HCT116 (cell line): ENCODE measurements around the gene KIF3C. TPM values are rescaled to one million over a fixed set of nuclear protein-coding genes. Genes with fewer than 3 reads are reported as not detected.

Experiments
- ATAC-seq: fragments of 200-7000 bp; cut with Tn5 transposase; 2 replicates; pipeline ENCODE4 v1.9.1; 2020; ENCODE audit warnings: mild to moderate bottlenecking, moderate library complexity
- BruUV-seq: library from RNA; stranded (reverse); fragments of 400-500 nt; replicated peaks from 2 replicates; lab custom pipeline; 2021; lab: Mats Ljungman, UMichigan
- CTCF ChIA-PET: fragments of 300-600 bp; sonication (Branson Sonifier 250); formaldehyde crosslinking; loops from one replicate; lab custom pipeline; 2021; ENCODE audit warnings: antibody characterized with exemption; lab: Charles Lee
- POLR2A ChIA-PET: fragments of 300-600, 350-600 bp; sonication (Branson Sonifier 250); formaldehyde crosslinking; loops from one replicate; lab custom pipeline; 2021; ENCODE audit warnings: antibody characterized with exemption; lab: Charles Lee
- RAD21 ChIA-PET, 2 experiments: fragments of 300-600 bp; sonication (Branson Sonifier 250); formaldehyde crosslinking; loops; one replicate each; lab custom pipeline; 2023; ENCODE audit warnings: low total read pairs in 2 of 2; ENCODE audit not compliant: uncharacterized antibody in 2 of 2, unreplicated experiment in 2 of 2, low non-redundant PET in 1 of 2; lab: Charles Lee
- DNase-seq: peaks from one replicate; pipeline ENCODE4 v3.0.0-alpha.2; 2010; ENCODE audit warnings: low read depth, low spot score
- H2AFZ ChIP-seq: fragments of 200-600 bp; shearing (Covaris generic), sonication (generic); 2 replicates; pipeline ENCODE4 v1.6.1; 2017; ENCODE audit warnings: low read depth, mixed run types, mixed read lengths, antibody characterized with exemption, low read length; ENCODE audit not compliant: poor library complexity, severe bottlenecking
- H3K27ac ChIP-seq: 2 replicates; pipeline ENCODE4 v1.5.1; 2012; ENCODE audit warnings: low read depth, low read length
- H3K27me3 ChIP-seq: fragments of 200-600 bp; sonication (generic); 2 replicates; pipeline ENCODE4 v1.6.1; 2016; ENCODE audit warnings: mixed run types, low read length, mixed read lengths; ENCODE audit not compliant: insufficient read depth
- H3K36me3 ChIP-seq, 2 experiments: fragments of 200-500 bp in 1 of 2; fragments of 200-600 bp in 1 of 2; sonication (Bioruptor generic) in 1 of 2; sonication (generic) in 1 of 2; 2 replicates each; pipeline versions ENCODE4 v1.5.1 to v1.6.1; 2014 to 2016; ENCODE audit warnings: low read length in 2 of 2, inconsistent platforms in 1 of 2, mixed read lengths in 1 of 2, mixed run types in 1 of 2; ENCODE audit not compliant: insufficient read depth in 2 of 2, control insufficient read depth in 1 of 2
- H3K4me1 ChIP-seq, 2 experiments: fragments of 200-600 bp in 1 of 2; sonication (generic) in 1 of 2; 2 replicates each; pipeline versions ENCODE4 v1.5.1 to v1.6.1; 2012 to 2017; ENCODE audit warnings: low read length in 2 of 2, inconsistent platforms in 1 of 2, mild to moderate bottlenecking in 1 of 2, mixed read lengths in 1 of 2, mixed run types in 1 of 2, moderate library complexity in 1 of 2; ENCODE audit not compliant: insufficient read depth in 2 of 2, control insufficient read depth in 1 of 2
- H3K4me2 ChIP-seq: fragments of 200-600 bp; sonication (generic); 2 replicates; pipeline ENCODE4 v1.6.1; 2017; ENCODE audit warnings: mixed run types, low read length, mixed read lengths
- H3K4me3 ChIP-seq, 2 experiments: fragments of 200-600 bp in 1 of 2; sonication (generic) in 1 of 2; replicated peaks in 1 of 2; 2 replicates each; pipeline ENCODE4 v1.5.1; 2011 to 2016; ENCODE audit warnings: low read length in 2 of 2, control low read depth in 1 of 2, low read depth in 1 of 2, mild to moderate bottlenecking in 1 of 2, mixed read lengths in 1 of 2, mixed run types in 1 of 2
- H3K79me2 ChIP-seq: fragments of 200-600 bp; sonication (generic); 2 replicates; pipeline ENCODE4 v1.6.1; 2017; ENCODE audit warnings: mild to moderate bottlenecking, mixed run types, low read length, moderate library complexity, mixed read lengths; ENCODE audit not compliant: insufficient read depth
- H3K9ac ChIP-seq: fragments of 200-600 bp; sonication (generic); 2 replicates; pipeline ENCODE4 v1.6.1; 2016; ENCODE audit warnings: low read length, mixed read lengths
- H3K9me2 ChIP-seq: fragments of 200-600 bp; sonication (generic), shearing (Covaris generic); 2 replicates; pipeline ENCODE4 v1.6.1; 2017; ENCODE audit warnings: mixed run types, mild to moderate bottlenecking, moderate library complexity; ENCODE audit not compliant: insufficient read depth
- H3K9me3 ChIP-seq, 2 experiments: fragments of 200-500 bp in 1 of 2; fragments of 200-600 bp in 1 of 2; sonication (Bioruptor generic) in 1 of 2; sonication (generic) in 1 of 2; 2 replicates each; pipeline ENCODE4 v1.6.1; 2014 to 2017; ENCODE audit warnings: low read length in 2 of 2, mixed read lengths in 2 of 2, inconsistent platforms in 1 of 2, low read depth in 1 of 2, mild to moderate bottlenecking in 1 of 2, mixed run types in 1 of 2, moderate library complexity in 1 of 2; ENCODE audit not compliant: control insufficient read depth in 1 of 2, insufficient read depth in 1 of 2
- H4K20me1 ChIP-seq: fragments of 200-600 bp; sonication (generic), shearing (Covaris generic); 2 replicates; pipeline ENCODE4 v1.6.1; 2017; ENCODE audit warnings: mixed run types, mild to moderate bottlenecking, moderate library complexity; ENCODE audit not compliant: insufficient read depth
- CBX3 ChIP-seq: IDR thresholded peaks from 2 replicates; pipeline ENCODE4 v1.6.1; 2012; ENCODE audit warnings: low read depth
- EGR1 ChIP-seq: IDR thresholded peaks from 2 replicates; pipeline ENCODE4 v1.6.1; 2012; ENCODE audit warnings: low read depth
- ELF1 ChIP-seq: IDR thresholded peaks from 2 replicates; pipeline ENCODE4 v1.6.1; 2012; ENCODE audit warnings: low read depth, borderline replicate concordance
- JUND ChIP-seq: IDR thresholded peaks from 2 replicates; pipeline ENCODE4 v1.6.1; 2012
- POLR2A ChIP-seq: IDR thresholded peaks from 2 replicates; pipeline ENCODE4 v1.7.0; 2011; ENCODE audit warnings: borderline replicate concordance; ENCODE audit not compliant: insufficient read depth, insufficient read length; ENCODE audit errors: extremely low read depth
- POLR2AphosphoS5 ChIP-seq: IDR thresholded peaks from 2 replicates; pipeline ENCODE4 v1.6.1; 2011; ENCODE audit warnings: mild to moderate bottlenecking, low read depth, low read length, moderate library complexity
- RAD21 ChIP-seq: IDR thresholded peaks from 2 replicates; pipeline ENCODE4 v1.6.1; 2012; ENCODE audit warnings: low read depth, mild to moderate bottlenecking
- SIN3A ChIP-seq: IDR thresholded peaks from 2 replicates; pipeline ENCODE4 v1.6.1; 2012; ENCODE audit warnings: low read depth
- TCF7L2 ChIP-seq: IDR thresholded peaks from 2 replicates; pipeline ENCODE4 v1.7.0; 2011; ENCODE audit warnings: borderline replicate concordance, inconsistent platforms; ENCODE audit not compliant: insufficient read depth, insufficient read length; ENCODE audit errors: extremely low read depth
- ZFX ChIP-seq: fragments of 450-650 bp; IDR thresholded peaks from 2 replicates; pipeline ENCODE4 v1.6.1; 2017
- ZNF274 ChIP-seq: fragments of 200-500 bp; sonication (Bioruptor generic); IDR thresholded peaks from 2 replicates; pipeline ENCODE4 v1.6.1; 2014; ENCODE audit warnings: mild to moderate bottlenecking, low read depth, low read length, inconsistent platforms
- intact Hi-C: fragments of 100-400 bp; cut with micrococcal nuclease; formaldehyde crosslinking; loops from 2 replicates; pipeline ENCODE4 v1.10.0; 2022
- total RNA-seq: library from RNA; stranded (reverse); gene quantifications from one replicate; pipeline ENCODE4 v1.2.1, GENCODE V29; 2021; ENCODE audit not compliant: unreplicated experiment
- TF ChIP-seq, protein P1 (sequence below): IDR thresholded peaks from 2 replicates; pipeline ENCODE4 v1.6.1; 2012; ENCODE audit warnings: low read depth
- TF ChIP-seq, protein P2 (sequence below): IDR thresholded peaks from 2 replicates; pipeline ENCODE4 v1.6.1; 2012

Gene KIF3C
- total RNA-seq, 1 experiment from 2014 or later, result 5.4 TPM

DNA sequence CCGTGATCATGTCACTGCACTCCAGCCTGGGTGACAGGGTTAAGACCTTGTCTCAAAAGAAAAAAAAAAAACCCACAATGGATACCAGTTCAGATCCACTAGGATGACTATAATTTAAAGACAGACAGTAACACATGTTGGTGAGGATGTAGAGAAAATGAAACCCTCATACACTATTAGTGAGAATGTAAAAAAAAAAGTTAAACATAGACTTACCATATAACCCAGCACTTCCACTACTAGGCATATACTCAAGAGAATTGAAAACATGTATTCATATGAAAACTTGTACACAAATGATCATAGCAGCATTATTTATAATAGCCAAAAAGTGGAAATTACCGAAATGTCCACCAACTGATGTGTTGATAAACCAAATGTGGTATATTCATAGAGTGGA is 48.7 kb downstream of the KIF3C start:
- Histone ChIP-seq H3K27me3 (no peaks in the 10 kb centered on the region), H3K27ac (no peak overlapping the region), H3K4me1 (no peaks in the 10 kb centered on the region), H3K9ac (no peak overlapping the region)
- CTCF ChIA-PET, result no interaction called here
- DNase-seq, result no peak
- no TSS peak for BruUV-seq
- POLR2A ChIA-PET, result no interaction called here
- TF ChIP-seq TCF7L2 (no peak), CBX3 (no peak), SIN3A (no peak), JUND (no peak), ZNF274 (no peak), POLR2AphosphoS5 (no peak), ZFX (no peak), EGR1 (no peak), POLR2A (no peak), ELF1 (no peak), RAD21 (no peak)
- TF ChIP-seq, protein P1, sequence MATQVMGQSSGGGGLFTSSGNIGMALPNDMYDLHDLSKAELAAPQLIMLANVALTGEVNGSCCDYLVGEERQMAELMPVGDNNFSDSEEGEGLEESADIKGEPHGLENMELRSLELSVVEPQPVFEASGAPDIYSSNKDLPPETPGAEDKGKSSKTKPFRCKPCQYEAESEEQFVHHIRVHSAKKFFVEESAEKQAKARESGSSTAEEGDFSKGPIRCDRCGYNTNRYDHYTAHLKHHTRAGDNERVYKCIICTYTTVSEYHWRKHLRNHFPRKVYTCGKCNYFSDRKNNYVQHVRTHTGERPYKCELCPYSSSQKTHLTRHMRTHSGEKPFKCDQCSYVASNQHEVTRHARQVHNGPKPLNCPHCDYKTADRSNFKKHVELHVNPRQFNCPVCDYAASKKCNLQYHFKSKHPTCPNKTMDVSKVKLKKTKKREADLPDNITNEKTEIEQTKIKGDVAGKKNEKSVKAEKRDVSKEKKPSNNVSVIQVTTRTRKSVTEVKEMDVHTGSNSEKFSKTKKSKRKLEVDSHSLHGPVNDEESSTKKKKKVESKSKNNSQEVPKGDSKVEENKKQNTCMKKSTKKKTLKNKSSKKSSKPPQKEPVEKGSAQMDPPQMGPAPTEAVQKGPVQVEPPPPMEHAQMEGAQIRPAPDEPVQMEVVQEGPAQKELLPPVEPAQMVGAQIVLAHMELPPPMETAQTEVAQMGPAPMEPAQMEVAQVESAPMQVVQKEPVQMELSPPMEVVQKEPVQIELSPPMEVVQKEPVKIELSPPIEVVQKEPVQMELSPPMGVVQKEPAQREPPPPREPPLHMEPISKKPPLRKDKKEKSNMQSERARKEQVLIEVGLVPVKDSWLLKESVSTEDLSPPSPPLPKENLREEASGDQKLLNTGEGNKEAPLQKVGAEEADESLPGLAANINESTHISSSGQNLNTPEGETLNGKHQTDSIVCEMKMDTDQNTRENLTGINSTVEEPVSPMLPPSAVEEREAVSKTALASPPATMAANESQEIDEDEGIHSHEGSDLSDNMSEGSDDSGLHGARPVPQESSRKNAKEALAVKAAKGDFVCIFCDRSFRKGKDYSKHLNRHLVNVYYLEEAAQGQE, result no peak
- TF ChIP-seq, protein P2, sequence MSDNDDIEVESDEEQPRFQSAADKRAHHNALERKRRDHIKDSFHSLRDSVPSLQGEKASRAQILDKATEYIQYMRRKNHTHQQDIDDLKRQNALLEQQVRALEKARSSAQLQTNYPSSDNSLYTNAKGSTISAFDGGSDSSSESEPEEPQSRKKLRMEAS, result no peak
- TF ChIP-seq, all 23 proteins: peak for 0
- ATAC-seq, result no peak
- Histone ChIP-seq H3K9me3 (no peaks in the 10 kb centered on the region), H4K20me1 (no peaks in the 10 kb centered on the region), H2AFZ (no peak overlapping the region), H3K79me2 (no peaks in the 10 kb centered on the region), H3K4me3 (no peak overlapping the region), H3K4me2 (no peak overlapping the region), H3K9me2 (no peaks in the 10 kb centered on the region), H3K36me3 (no peaks in the 10 kb centered on the region)
- RAD21 ChIA-PET, result no interaction called here
- intact Hi-C loops, result no loop called here
